Transverse colon (tissue), 4 donors: ENCODE data around the gene DEPDC7. TPM values are rescaled to one million over a fixed set of nuclear protein-coding genes. Genes with fewer than 3 reads are reported as not detected.
A peak's percentile ranks its signal among the peaks of the same experiment; 100 is the strongest.
"Not testable (repeated sequence)": the region's sequence is repeated elsewhere in the genome, so short reads cannot be mapped to it uniquely, and the experiment has no call there.

Experiments used
- DNase-seq: peaks from one replicate; pipeline ENCODE4 v3.0.0-alpha.2; 2019
- H3K27ac ChIP-seq, 4 donors: fragments of 200-600 bp; sonication (generic); 2 replicates each; pipeline ENCODE4 v1.5.1; 2016 to 2018; ENCODE audit warnings: inconsistent platforms in 4 of 4
- H3K27me3 ChIP-seq: fragments of 200-600 bp; sonication (generic); 2 replicates; pipeline ENCODE4 v1.5.1; 2017; ENCODE audit warnings: inconsistent platforms
- H3K36me3 ChIP-seq, 4 donors: fragments of 200-600 bp; sonication (generic); 2 replicates each; pipeline ENCODE4 v1.5.1; 2017 to 2019; ENCODE audit warnings: inconsistent platforms in 4 of 4
- H3K4me1 ChIP-seq, 4 donors: fragments of 200-600 bp; sonication (generic); 2 replicates each; pipeline ENCODE4 v1.5.1; 2017 to 2020; ENCODE audit warnings: inconsistent platforms in 4 of 4
- H3K4me3 ChIP-seq, 4 donors: fragments of 200-600 bp; sonication (generic); 1 replicate in 1 of 4; 2 replicates in 3 of 4; pipeline versions ENCODE4 v1.5.1 to v1.6.1; 2017 to 2019; ENCODE audit warnings: inconsistent platforms in 4 of 4
- H3K9me3 ChIP-seq, 2 donors: fragments of 200-600 bp; sonication (generic); 2 replicates each; pipeline ENCODE4 v1.5.1; 2017 to 2019; ENCODE audit warnings: inconsistent platforms in 2 of 2
- EP300 ChIP-seq: sonication (generic); formaldehyde crosslinking; IDR thresholded peaks from one replicate; pipeline ENCODE4 v1.6.1; 2017; ENCODE audit warnings: antibody characterized with exemption, low read depth
- POLR2A ChIP-seq: fragments of 450-650 bp; IDR thresholded peaks from one replicate; pipeline ENCODE4 v1.6.1; 2016; ENCODE audit warnings: antibody characterized with exemption, mild to moderate bottlenecking, moderate library complexity
- POLR2AphosphoS5 ChIP-seq, 3 donors: sonication (generic); formaldehyde crosslinking; IDR thresholded peaks; one replicate each; pipeline ENCODE4 v1.6.1; 2016; ENCODE audit warnings: antibody characterized with exemption in 3 of 3
- WGBS, 2 donors: methylation state at CpG; one replicate each; pipeline ENCODE4 v1.1.5; 2018; ENCODE audit warnings: low coverage in 1 of 2; 5-methylcytosine and 5-hydroxymethylcytosine counted together
- in situ Hi-C, 4 donors: fragments of 200-750 bp; cut with MboI; loops; one replicate each; pipeline versions ENCODE4 v1.15.0 to v1.15.1; 2017; ENCODE audit warnings: low sequenced_read_pairs in 3 of 4, low pct_ligation_motif_present in 1 of 4, low pct_unique_long_range_greater_than_20kb in 1 of 4
- intact Hi-C: fragments of 100-400 bp; cut with DNase I; formaldehyde crosslinking; loops from one replicate; pipeline ENCODE4 v1.15.1; 2023; ENCODE audit warnings: low total_unique reads
- total RNA-seq, 4 donors: library from RNA; depleted of rRNA; stranded (reverse); fragments of >200 nt; gene quantifications; one replicate each; pipeline ENCODE4 v1.1.0, GENCODE V29; 2016
- TF ChIP-seq, protein P1 (sequence below), 5 experiments: fragments of 200-600 bp in 3 of 5; fragments of 450-650 bp in 2 of 5; sonication (generic) in 3 of 5; IDR thresholded peaks; 1 replicate in 2 of 5; 2 replicates in 3 of 5; pipeline ENCODE4 v1.5.1; 2016 to 2017; ENCODE audit warnings: antibody characterized with exemption in 5 of 5, inconsistent platforms in 3 of 5, mild to moderate bottlenecking in 2 of 5, moderate library complexity in 1 of 5

Gene DEPDC7
- total RNA-seq, 4 donors from 2014 or later: 3.2 to 18.7 (median 11.5) TPM

DNA sequence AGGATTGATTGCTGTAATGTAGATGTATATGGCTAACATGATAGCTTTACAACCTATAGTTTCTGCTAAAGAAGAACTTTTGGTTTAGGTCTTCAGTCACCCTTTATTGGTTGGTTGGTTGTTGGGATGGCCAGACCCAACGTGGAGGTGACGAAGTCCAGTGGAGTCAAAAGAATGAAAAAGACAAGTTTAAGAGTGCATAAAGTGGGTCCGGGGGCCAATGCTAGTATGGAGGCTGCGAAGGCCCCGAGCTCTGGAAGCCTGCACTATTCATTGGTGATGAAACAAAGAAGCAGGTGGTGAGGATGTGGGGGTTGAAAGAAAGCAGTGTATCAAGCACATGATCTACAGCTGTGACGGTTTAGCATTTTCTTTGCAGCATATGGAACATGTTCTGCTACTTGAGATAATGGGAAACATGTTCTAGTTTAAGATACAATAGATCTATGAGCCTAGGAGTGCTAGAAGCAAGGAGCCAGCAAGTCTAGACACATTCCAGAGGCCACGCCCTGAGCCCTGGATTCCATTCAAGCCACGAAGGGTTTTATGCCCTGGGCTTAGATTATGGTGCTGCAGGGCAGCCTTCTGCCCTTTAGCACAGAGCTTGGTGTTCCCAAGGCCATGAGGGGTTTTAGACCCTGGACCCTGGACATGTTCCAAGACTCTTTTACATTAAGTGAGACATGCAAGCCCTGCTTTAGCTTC is 30.0 kb downstream of the DEPDC7 start:
- peak overlapping the region; percentile 33 to 66 (median 58) for H3K27ac ChIP-seq
- H3K4me3 ChIP-seq: no peak overlapping the region
- no peaks in the 10 kb centered on the region for H3K9me3 ChIP-seq
- H3K4me1 ChIP-seq: peaks cover 0 to 74% (median 15%) of the 10 kb centered on the region in 4 donors
- intact Hi-C loops: no loop called here
- TF ChIP-seq POLR2A: no peak
- TF ChIP-seq POLR2AphosphoS5 (IDR thresholded peaks at IDR 0.05): peak in 1 of 3 donors; percentile 62
- peaks cover 0 to 3% (median 0%) of the 10 kb centered on the region in 4 donors for H3K36me3 ChIP-seq
- in situ Hi-C loops: no loop called here
- peak; percentile 85 for DNase-seq
- WGBS, 2 donors: 81 to 84% methylated on average over 8 of the region's 8 CpGs
- H3K27me3 ChIP-seq: no peaks in the 10 kb centered on the region

DNA sequence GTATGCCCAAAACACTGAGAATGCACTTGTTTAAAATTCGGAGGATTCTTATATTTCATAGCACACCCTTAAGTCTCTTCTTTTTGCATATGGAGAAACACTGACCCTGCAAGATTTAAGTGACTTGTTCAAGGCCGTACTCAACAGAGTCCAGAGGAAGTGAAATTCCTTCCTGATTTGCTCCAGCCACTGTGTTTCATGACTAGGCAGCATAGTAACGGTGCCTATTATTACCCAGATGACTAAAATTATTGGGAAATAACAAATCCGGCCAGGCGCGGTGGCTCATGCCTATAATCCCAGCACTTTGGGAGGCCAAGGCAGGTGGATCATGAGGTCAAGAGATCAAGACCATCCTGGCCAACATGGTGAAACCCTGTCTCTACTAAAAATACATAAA is 33.0 kb downstream of the DEPDC7 start:
- DNase-seq, in situ Hi-C loops, H3K27me3 ChIP-seq, H3K9me3 ChIP-seq, intact Hi-C loops, H3K36me3 ChIP-seq, H3K4me3 ChIP-seq: not testable (repeated sequence)
- 65 to 85% methylated on average over 3 to 6 of the region's 6 CpGs for WGBS, 2 donors
- Histone ChIP-seq H3K27ac (peak overlapping the region; percentile 66 to 69 (median 66)), H3K4me1 (peaks cover 0 to 66% (median 10%) of the 10 kb centered on the region in 4 donors)

DNA sequence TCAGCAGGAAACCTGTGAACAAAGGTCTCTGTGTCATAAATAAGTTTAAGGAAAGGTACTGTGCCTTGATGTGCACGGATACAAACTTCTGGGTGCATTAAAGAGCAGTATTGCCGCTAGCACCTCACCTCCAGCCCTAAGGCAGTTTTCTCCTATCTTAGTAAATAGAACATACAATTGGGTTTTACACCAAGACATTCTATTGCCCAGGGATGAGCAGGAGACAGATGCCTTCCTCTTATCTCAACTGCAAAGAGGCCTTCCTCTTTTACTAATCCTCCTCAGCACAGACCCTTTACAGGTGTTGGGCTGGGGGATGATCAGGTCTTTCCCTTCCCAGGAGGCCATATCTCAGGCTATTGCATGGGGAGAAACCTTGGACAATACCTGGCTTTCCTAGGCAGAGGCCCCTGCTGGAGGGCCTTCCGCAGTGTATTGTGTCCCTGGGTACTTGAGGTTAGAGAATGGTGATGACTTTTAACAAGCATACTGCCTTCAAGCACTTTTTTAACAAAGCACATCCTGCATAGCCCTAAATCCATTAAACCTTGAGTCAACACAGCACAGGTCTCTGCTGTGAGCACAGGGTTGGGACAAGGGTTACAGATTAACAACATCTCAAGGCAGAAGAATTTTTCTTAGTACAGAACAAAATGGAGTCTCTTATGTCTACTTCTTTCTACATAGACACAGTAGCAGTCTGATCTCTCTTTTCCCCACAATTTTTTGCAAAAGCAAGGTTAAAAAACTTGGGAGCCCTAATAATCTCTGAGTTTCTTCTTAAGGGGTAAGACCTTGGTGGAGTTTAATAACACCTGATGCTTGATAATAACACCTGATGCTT is 34.1 kb downstream of the DEPDC7 start:
- WGBS, 2 donors: 60 to 73% methylated on average over 2 to 3 of the region's 3 CpGs
- peak; percentile 28 for DNase-seq
- in situ Hi-C loops, H3K36me3 ChIP-seq, H3K9me3 ChIP-seq, intact Hi-C loops, H3K27me3 ChIP-seq, H3K4me3 ChIP-seq: not testable (repeated sequence)
- peaks cover 0 to 59% (median 10%) of the 10 kb centered on the region in 4 donors for H3K4me1 ChIP-seq
- peak overlapping the region; percentile 66 to 69 (median 66) for H3K27ac ChIP-seq
- TF ChIP-seq POLR2AphosphoS5 (IDR thresholded peaks at IDR 0.05): peak in 1 of 3 donors; percentile 30

DNA sequence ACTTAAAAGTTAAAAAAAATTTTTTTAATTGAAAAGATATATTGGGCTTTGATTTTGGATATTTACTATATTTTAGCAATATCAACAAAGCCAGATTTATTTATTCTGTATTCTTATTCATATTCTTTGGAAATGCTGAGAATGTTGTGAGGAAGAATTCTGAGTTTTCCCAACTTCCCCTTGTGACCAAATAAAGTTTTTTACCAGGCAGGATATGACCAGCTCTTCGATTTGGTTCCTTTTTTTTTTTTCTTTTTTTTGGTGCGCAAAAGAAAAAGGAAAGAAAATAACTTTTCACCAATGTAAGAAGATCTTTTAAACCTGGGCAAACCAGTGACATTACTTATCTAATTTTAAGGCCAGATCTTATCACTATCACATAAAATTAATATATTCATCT is 36.6 kb downstream of the DEPDC7 start:
- no peak for DNase-seq
- peaks cover 0 to 35% (median 10%) of the 10 kb centered on the region in 4 donors for H3K4me1 ChIP-seq
- H3K27me3 ChIP-seq: no peaks in the 10 kb centered on the region
- H3K36me3 ChIP-seq: peaks cover 0 to 8% (median 0%) of the 10 kb centered on the region in 4 donors
- intact Hi-C loops: no loop called here
- WGBS, 2 donors: 77 to 79% methylated on average over 2 of the region's 2 CpGs
- H3K27ac ChIP-seq: peak overlapping the region in 1 of 4 donors; percentile 29
- H3K9me3 ChIP-seq: no peaks in the 10 kb centered on the region
- H3K4me3 ChIP-seq: no peak overlapping the region
- in situ Hi-C loops: no loop called here
- TF ChIP-seq, protein P1, sequence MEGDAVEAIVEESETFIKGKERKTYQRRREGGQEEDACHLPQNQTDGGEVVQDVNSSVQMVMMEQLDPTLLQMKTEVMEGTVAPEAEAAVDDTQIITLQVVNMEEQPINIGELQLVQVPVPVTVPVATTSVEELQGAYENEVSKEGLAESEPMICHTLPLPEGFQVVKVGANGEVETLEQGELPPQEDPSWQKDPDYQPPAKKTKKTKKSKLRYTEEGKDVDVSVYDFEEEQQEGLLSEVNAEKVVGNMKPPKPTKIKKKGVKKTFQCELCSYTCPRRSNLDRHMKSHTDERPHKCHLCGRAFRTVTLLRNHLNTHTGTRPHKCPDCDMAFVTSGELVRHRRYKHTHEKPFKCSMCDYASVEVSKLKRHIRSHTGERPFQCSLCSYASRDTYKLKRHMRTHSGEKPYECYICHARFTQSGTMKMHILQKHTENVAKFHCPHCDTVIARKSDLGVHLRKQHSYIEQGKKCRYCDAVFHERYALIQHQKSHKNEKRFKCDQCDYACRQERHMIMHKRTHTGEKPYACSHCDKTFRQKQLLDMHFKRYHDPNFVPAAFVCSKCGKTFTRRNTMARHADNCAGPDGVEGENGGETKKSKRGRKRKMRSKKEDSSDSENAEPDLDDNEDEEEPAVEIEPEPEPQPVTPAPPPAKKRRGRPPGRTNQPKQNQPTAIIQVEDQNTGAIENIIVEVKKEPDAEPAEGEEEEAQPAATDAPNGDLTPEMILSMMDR (IDR thresholded peaks at IDR 0.05): no peak
- TF ChIP-seq POLR2A (no peak), POLR2AphosphoS5 (IDR thresholded peaks at IDR 0.05) (no peak), EP300 (no peak)

DNA sequence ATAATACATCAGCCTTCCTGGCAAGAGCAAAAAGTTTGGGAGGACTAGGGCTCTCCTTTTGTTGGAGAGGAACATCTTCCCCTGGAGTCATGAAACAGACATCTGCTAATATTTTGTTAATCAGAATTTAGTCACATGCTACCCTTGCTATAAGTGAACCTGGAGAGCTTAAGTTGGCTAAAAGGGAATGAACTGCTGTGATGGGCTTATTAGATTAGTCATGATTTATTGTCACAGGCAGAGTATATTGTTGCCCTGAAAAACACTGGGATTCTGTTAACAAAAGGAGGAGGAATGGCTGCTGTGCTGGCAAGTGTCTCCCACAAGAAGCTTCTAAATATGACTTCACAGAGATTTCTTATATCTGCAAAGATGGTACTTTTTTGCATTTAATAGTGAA is 39.7 kb downstream of the DEPDC7 start:
- TF ChIP-seq EP300 (no peak), POLR2AphosphoS5 (IDR thresholded peaks at IDR 0.05) (no peak), POLR2A (no peak)
- TF ChIP-seq, protein P1 (IDR thresholded peaks at IDR 0.05): no peak
- DNase-seq: no peak
- Histone ChIP-seq H3K4me3 (no peak overlapping the region), H3K9me3 (no peaks in the 10 kb centered on the region), H3K27ac (no peak overlapping the region), H3K27me3 (no peaks in the 10 kb centered on the region), H3K4me1 (peaks cover under 1 to 8% (median 3%) of the 10 kb centered on the region in 4 donors), H3K36me3 (peaks cover 0 to 20% (median 6%) of the 10 kb centered on the region in 4 donors)
- intact Hi-C loops: no loop called here
- in situ Hi-C loops: no loop called here
